Right lobe of liver (tissue), 4 donors: ENCODE results near the gene C1orf115.

Source experiments
- POLR2A ChIP-seq: fragments of 450-650 bp; IDR thresholded peaks from one replicate; pipeline ENCODE4 v1.6.1; 2017; ENCODE audit warnings: antibody characterized with exemption, mild to moderate bottlenecking
- TF ChIP-seq, protein P1 (sequence below), 4 donors: fragments of 200-600 bp in 3 of 4; fragments of 450-650 bp in 1 of 4; IDR thresholded peaks; one replicate each; pipeline versions ENCODE4 v1.5.1 to v1.8.0; 2016 to 2022; ENCODE audit warnings: antibody characterized with exemption in 4 of 4, mild to moderate bottlenecking in 2 of 4
- donor health status: DM: no; HTN: no; CAD: no.
- donor health status: DM: no; HTN: no; CAD: no.
- donor health status: DM: no; HTN: yes; CAD: no.

DNA sequence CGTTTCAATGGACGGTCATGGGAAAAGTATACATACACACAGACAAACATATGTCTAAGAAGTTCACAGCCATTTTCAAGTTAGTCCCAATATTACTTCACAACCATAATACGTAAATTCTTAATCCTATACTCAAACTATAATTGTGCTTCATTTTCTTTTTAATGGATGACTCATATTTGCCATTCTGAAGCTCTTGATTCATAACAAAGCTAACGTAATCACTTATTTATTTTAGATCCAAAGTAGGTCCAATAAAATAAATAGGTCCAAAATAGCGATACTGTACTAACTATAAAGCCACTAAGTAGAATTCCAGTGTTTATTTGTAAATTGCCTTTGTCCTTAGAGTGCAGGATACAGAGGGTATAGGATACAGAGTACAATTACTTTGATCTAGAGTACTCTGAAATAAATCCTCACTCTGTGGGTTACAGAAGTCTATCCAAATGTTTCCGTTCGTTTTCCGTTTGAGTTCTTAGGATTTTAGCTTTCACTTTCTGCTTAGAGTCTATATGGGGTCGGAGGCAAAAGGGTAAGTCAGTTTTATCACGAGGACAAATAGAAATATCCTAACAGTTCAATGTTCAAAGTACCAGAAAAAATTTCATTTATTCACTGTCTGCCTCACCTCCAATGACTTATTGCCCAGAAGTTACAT is 8.8 kb upstream of the C1orf115 start:
- TF ChIP-seq, protein P1, sequence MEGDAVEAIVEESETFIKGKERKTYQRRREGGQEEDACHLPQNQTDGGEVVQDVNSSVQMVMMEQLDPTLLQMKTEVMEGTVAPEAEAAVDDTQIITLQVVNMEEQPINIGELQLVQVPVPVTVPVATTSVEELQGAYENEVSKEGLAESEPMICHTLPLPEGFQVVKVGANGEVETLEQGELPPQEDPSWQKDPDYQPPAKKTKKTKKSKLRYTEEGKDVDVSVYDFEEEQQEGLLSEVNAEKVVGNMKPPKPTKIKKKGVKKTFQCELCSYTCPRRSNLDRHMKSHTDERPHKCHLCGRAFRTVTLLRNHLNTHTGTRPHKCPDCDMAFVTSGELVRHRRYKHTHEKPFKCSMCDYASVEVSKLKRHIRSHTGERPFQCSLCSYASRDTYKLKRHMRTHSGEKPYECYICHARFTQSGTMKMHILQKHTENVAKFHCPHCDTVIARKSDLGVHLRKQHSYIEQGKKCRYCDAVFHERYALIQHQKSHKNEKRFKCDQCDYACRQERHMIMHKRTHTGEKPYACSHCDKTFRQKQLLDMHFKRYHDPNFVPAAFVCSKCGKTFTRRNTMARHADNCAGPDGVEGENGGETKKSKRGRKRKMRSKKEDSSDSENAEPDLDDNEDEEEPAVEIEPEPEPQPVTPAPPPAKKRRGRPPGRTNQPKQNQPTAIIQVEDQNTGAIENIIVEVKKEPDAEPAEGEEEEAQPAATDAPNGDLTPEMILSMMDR (IDR thresholded peaks at IDR 0.05) = no peak
- no peak for TF ChIP-seq POLR2A
